Peyer's patch (tissue), 4 donors: ENCODE results near the gene UFSP1. TPM values are rescaled to one million over a fixed set of nuclear protein-coding genes. Genes with fewer than 3 reads are reported as not detected.
"Not testable (repeated sequence)": the region's sequence is repeated elsewhere in the genome, so short reads cannot be mapped to it uniquely, and the experiment has no call there.

ENCODE experiments used
- DNase-seq, 3 donors: peaks; one replicate each; pipeline ENCODE4 v3.0.0-alpha.2; 2017 to 2019
- H3K27ac ChIP-seq, 4 donors: fragments of 200-600 bp; sonication (generic); one replicate each; pipeline ENCODE4 v1.5.1; 2016 to 2019
- H3K27me3 ChIP-seq, 2 donors: fragments of 200-600 bp; sonication (generic); one replicate each; pipeline ENCODE4 v1.5.1; 2019
- H3K36me3 ChIP-seq, 3 donors: fragments of 200-600 bp; sonication (generic); one replicate each; pipeline ENCODE4 v1.5.1; 2016 to 2019
- H3K4me1 ChIP-seq, 4 donors: fragments of 200-600 bp; sonication (generic); one replicate each; pipeline ENCODE4 v1.5.1; 2016 to 2019
- H3K4me3 ChIP-seq, 4 donors: fragments of 200-600 bp; sonication (generic); 1 replicate in 3 of 4; 2 replicates in 1 of 4; pipeline ENCODE4 v1.5.1; 2016 to 2019; ENCODE audit warnings: mild to moderate bottlenecking in 1 of 4
- H3K9me3 ChIP-seq, 4 donors: fragments of 200-600 bp; sonication (generic); one replicate each; pipeline ENCODE4 v1.5.1; 2016 to 2019; ENCODE audit warnings: mild to moderate bottlenecking in 1 of 4
- CTCF ChIP-seq, 6 experiments: fragments of 450-650 bp in 4 of 6; fragments of 200-600 bp in 2 of 6; sonication (generic) in 1 of 6; IDR thresholded peaks; one replicate each; pipeline ENCODE4 v1.5.1; 2017 to 2019; ENCODE audit warnings: antibody characterized with exemption in 6 of 6, mild to moderate bottlenecking in 3 of 6, moderate library complexity in 1 of 6
- POLR2A ChIP-seq, 2 donors: fragments of 450-650 bp; IDR thresholded peaks; one replicate each; pipeline ENCODE4 v1.5.1; 2017; ENCODE audit warnings: antibody characterized with exemption in 2 of 2, mild to moderate bottlenecking in 2 of 2, moderate library complexity in 2 of 2
- total RNA-seq, 4 donors: library from RNA; depleted of rRNA; stranded (reverse); fragments of >200 nt; gene quantifications; one replicate each; pipeline ENCODE4 v1.1.0, GENCODE V29; 2016

The UFSP1 gene
- 1 to 10 TPM; 4.1 to 7.0 (median 5.2) TPM for total RNA-seq

GRCh38 chr7:100888988-100889750 is at the start of gene UFSP1:
UFSP1 (minus strand) TSS chr7:100889715; CDS start chr7:100889271, 444 bp downstream.
- no peaks in the 10 kb centered on the region for H3K9me3 ChIP-seq
- peak within 1 kb of the TSS; percentile 57 to 78 (median 66) for H3K4me3 ChIP-seq
- peak in 1 of 3 donors; percentile 59 for DNase-seq
- H3K27ac ChIP-seq: peak within 1 kb of the TSS; percentile 82 to 92 (median 87)
- peaks cover 0 to 45% (median 0%) of the 10 kb centered on the region in 3 donors for H3K36me3 ChIP-seq
- no peaks in the 10 kb centered on the region for H3K27me3 ChIP-seq
- peaks cover 7 to 42% (median 32%) of the 10 kb centered on the region in 4 donors for H3K4me1 ChIP-seq
- TF ChIP-seq POLR2A (IDR thresholded peaks at IDR 0.05) (no peak), CTCF (IDR thresholded peaks at IDR 0.05) (peak in 2 of 6 experiments; percentile 24 to 28)

- not testable (repeated sequence) for DNase-seq, H3K4me3 ChIP-seq, H3K36me3 ChIP-seq, H3K27ac ChIP-seq, H3K4me1 ChIP-seq, H3K27me3 ChIP-seq, H3K9me3 ChIP-seq
Measured at GRCh38 chr7:100936167-100936566, 46.7 kb upstream of the UFSP1 start.

DNA sequence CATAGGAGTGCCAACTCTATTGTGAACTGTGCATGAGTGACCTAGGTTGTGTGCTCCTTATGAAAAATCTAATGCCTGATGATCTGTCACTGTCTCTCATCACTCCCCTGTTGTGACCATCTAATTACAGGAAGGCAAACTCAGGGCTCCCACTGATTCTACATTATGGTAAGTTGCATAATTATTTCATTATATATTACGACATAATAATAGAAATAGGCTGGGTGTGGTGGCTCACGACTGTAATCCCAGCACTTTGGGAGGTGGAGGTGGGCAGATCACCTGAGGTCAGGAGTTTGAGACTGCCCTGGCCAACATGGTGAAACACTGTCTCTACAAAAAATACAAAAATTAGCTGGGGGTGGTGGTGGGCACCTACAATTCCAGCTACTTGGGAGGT is 45.9 kb upstream of the UFSP1 start:
- not testable (repeated sequence) for H3K4me1 ChIP-seq, H3K27ac ChIP-seq, H3K9me3 ChIP-seq, H3K27me3 ChIP-seq, H3K4me3 ChIP-seq, DNase-seq, H3K36me3 ChIP-seq

DNA sequence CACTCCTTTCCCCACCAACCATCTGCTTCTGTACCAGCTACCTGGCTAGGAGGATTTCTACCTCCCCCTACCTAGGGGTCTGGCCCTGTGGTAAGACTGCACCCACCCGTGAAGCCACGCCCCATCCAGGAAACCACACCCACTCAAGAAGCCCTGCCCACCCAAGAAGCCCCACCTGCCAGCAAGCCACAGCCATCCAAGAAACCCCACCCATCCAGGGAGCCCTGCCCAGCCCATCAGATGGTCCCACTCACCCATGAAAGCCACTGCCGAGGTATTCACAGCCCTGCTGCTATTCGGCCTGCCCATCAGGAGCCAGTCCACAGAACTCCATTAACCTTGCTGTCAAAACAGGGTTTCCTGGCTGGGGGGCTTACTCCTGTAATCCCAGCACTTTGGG is 44.2 kb upstream of the UFSP1 start:
- H3K4me1 ChIP-seq: no peaks in the 10 kb centered on the region
- H3K27me3 ChIP-seq: no peaks in the 10 kb centered on the region
- H3K4me3 ChIP-seq: no peak overlapping the region
- TF ChIP-seq CTCF (IDR thresholded peaks at IDR 0.05) (no peak), POLR2A (IDR thresholded peaks at IDR 0.05) (no peak)
- no peaks in the 10 kb centered on the region for H3K36me3 ChIP-seq
- no peak overlapping the region for H3K27ac ChIP-seq
- no peak for DNase-seq
- H3K9me3 ChIP-seq: no peaks in the 10 kb centered on the region

DNA sequence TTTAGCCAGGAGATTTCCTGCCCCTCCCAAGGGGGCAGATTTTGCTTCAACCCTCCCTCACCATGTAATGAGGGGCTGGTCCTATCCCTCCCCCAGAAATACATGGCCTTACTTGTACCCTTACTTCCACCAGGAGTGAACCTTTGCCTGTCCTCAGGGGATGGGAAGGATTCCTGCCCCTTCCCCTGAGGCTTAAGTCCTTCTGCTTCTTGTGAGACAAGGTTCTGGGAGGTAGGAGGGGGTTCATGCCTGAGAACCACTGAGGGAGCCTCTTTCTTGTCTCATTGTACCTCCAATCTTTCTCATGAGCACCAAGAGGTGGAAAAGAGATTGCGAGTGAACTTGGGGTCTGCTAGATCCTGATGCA is 40.3 kb upstream of the UFSP1 start:
- Histone ChIP-seq H3K36me3 (no peaks in the 10 kb centered on the region), H3K27me3 (no peaks in the 10 kb centered on the region), H3K4me1 (no peaks in the 10 kb centered on the region), H3K4me3 (no peak overlapping the region), H3K9me3 (no peaks in the 10 kb centered on the region), H3K27ac (no peak overlapping the region)
- DNase-seq: no peak
- TF ChIP-seq POLR2A (IDR thresholded peaks at IDR 0.05) (no peak), CTCF (IDR thresholded peaks at IDR 0.05) (no peak)

DNA sequence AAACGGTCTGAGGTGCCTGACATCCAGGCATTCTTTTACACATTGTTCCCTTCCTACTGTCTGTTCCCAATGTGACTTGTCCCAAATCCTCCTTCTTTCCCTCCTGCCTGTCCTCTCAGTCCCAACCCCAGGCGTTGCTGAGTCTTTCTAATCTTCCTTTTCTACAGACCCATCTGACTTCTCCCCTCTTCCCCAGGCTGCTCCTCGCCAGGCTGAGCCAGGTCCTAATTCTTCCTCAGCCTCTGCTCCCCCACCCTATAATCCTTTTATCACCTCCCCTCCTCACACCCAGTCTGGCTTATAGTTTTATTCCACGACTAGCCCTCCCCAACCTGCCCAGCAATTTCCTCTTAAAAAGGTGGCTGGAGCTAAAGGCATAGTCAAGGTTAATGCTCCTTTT is 34.1 kb upstream of the UFSP1 start:
- not testable (repeated sequence) for H3K27me3 ChIP-seq, H3K4me1 ChIP-seq, DNase-seq, H3K9me3 ChIP-seq, H3K4me3 ChIP-seq, H3K36me3 ChIP-seq, H3K27ac ChIP-seq

DNA sequence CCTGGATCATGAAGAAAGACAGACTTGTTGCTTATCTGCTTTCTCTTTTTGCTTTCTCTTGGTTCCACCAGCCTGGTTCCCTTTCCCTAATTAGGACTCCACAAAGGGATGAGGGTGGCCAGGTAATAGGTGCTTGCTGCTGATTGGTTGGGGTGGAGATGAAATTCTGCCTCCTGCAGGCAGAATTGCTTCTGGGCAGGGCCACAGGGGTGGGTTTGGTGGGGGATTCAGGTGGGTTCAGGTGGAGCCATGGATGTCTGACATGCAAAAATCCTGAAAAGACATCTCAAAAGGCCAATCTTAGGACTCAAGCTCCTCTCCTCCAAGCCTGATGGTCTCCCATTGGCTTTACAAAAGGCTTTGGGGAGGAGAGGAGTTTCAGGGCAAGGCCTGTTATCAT is 31.5 kb upstream of the UFSP1 start:
- Histone ChIP-seq H3K36me3 (no peaks in the 10 kb centered on the region), H3K27me3 (no peaks in the 10 kb centered on the region), H3K4me3 (no peak overlapping the region), H3K9me3 (no peaks in the 10 kb centered on the region), H3K27ac (no peak overlapping the region), H3K4me1 (peaks cover 0 to 5% (median 0%) of the 10 kb centered on the region in 4 donors)
- TF ChIP-seq CTCF (IDR thresholded peaks at IDR 0.05) (no peak), POLR2A (IDR thresholded peaks at IDR 0.05) (no peak)
- no peak for DNase-seq

GRCh38 chr7:100919779-100920437 is 30.4 kb upstream of the UFSP1 start:
- H3K36me3 ChIP-seq, H3K9me3 ChIP-seq, DNase-seq, H3K27me3 ChIP-seq, H3K27ac ChIP-seq, H3K4me1 ChIP-seq, H3K4me3 ChIP-seq: not testable (repeated sequence)

GRCh38 chr7:100919335-100919734 is 29.8 kb upstream of the UFSP1 start:
- not testable (repeated sequence) for H3K27me3 ChIP-seq, H3K27ac ChIP-seq, H3K9me3 ChIP-seq, H3K36me3 ChIP-seq, H3K4me3 ChIP-seq, DNase-seq
- H3K4me1 ChIP-seq: peaks cover 0 to 11% (median 0%) of the 10 kb centered on the region in 4 donors
